GM23248 (cell line): ENCODE measurements around the gene CLEC18A.
"Not testable (repeated sequence)": the region's sequence is repeated elsewhere in the genome, so short reads cannot be mapped to it uniquely, and the experiment has no call there.

Experiments used
- EZH2 ChIP-seq: fragments of 200-600 bp; sonication (generic); IDR thresholded peaks from 2 replicates; pipeline ENCODE4 v1.6.1; 2018; ENCODE audit warnings: antibody characterized with exemption, mild to moderate bottlenecking; ENCODE audit not compliant: insufficient read depth, poor library complexity, severe bottlenecking
- EZH2phosphoT487 ChIP-seq: fragments of 200-600 bp; sonication (generic); IDR thresholded peaks from 2 replicates; pipeline ENCODE4 v1.6.1; 2018; ENCODE audit warnings: antibody characterized with exemption, moderate library complexity, mild to moderate bottlenecking, low read depth; ENCODE audit not compliant: insufficient read depth

DNA sequence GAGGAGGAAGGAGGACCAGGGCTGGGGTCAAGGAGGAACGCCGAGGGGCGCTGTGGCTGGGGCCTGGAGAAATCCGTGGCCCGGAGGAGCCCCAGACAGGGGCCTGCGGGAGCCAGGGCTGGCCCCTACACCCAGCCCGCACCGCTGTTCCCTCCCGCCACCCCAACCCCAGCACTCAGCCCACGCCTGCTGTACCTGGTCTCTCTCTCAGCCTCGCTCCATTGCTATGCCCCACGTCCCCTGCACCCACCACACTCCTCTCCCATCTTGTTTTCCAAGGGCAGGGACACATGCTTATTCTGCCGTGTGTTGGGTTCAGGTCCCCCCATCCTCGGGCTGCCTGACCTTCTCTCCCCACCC lies 518 bp downstream of the CLEC18A start:
- TF ChIP-seq EZH2, EZH2phosphoT487: not testable (repeated sequence)
